ENCODE results near the gene MICALL2. TPM values are rescaled to one million over a fixed set of nuclear protein-coding genes. Genes with fewer than 3 reads are reported as not detected.

The MICALL2 gene
- total RNA-seq, 1 experiment from 2014 or later: 7.7 TPM

GRCh38 chr7:1412322-1413261 lies 46.7 kb downstream of the MICALL2 start:
- H3K27ac ChIP-seq: no peak overlapping the region
- no peaks in the 10 kb centered on the region for H3K9me3 ChIP-seq (replicated peaks)
- H3K4me3 ChIP-seq: no peak overlapping the region
- no peaks in the 10 kb centered on the region for H3K4me1 ChIP-seq (replicated peaks)
- no peaks in the 10 kb centered on the region for H3K36me3 ChIP-seq
- peaks cover 40% of the 10 kb centered on the region for H3K27me3 ChIP-seq (replicated peaks)
- peak; percentile 80 for DNase-seq (ENCODE audit: low read depth in 1 of 2, low spot score in 2 of 2)

GRCh38 chr7:1411414-1411813 lies 47.9 kb downstream of the MICALL2 start:
- Histone ChIP-seq H3K4me3 (no peak overlapping the region), H3K27ac (no peak overlapping the region), H3K4me1 (replicated peaks) (no peaks in the 10 kb centered on the region), H3K9me3 (replicated peaks) (no peaks in the 10 kb centered on the region), H3K27me3 (replicated peaks) (peaks cover 43% of the 10 kb centered on the region), H3K36me3 (no peaks in the 10 kb centered on the region)
- DNase-seq (ENCODE audit: low read depth in 1 of 2, low spot score in 2 of 2): peak in 1 of 2 experiments; percentile 44

- Histone ChIP-seq H3K36me3 (no peaks in the 10 kb centered on the region), H3K9me3 (replicated peaks) (no peaks in the 10 kb centered on the region), H3K4me1 (replicated peaks) (no peaks in the 10 kb centered on the region), H3K27me3 (replicated peaks) (peaks cover 47% of the 10 kb centered on the region), H3K27ac (no peak overlapping the region), H3K4me3 (no peak overlapping the region)
- peak in 1 of 2 experiments; percentile 38 for DNase-seq (ENCODE audit: low read depth in 1 of 2, low spot score in 2 of 2)
These were observed 48.3 kb downstream of the MICALL2 start for GRCh38 chr7:1410992-1411391.

- Histone ChIP-seq H3K36me3 (no peaks in the 10 kb centered on the region), H3K4me3 (no peak overlapping the region), H3K27ac (no peak overlapping the region), H3K27me3 (replicated peaks) (peaks cover 59% of the 10 kb centered on the region), H3K9me3 (replicated peaks) (no peaks in the 10 kb centered on the region), H3K4me1 (replicated peaks) (no peaks in the 10 kb centered on the region)
- no peak for DNase-seq (ENCODE audit: low read depth in 1 of 2, low spot score in 2 of 2)
These were observed 49.7 kb downstream of the MICALL2 start for GRCh38 chr7:1409555-1409954.

DNA sequence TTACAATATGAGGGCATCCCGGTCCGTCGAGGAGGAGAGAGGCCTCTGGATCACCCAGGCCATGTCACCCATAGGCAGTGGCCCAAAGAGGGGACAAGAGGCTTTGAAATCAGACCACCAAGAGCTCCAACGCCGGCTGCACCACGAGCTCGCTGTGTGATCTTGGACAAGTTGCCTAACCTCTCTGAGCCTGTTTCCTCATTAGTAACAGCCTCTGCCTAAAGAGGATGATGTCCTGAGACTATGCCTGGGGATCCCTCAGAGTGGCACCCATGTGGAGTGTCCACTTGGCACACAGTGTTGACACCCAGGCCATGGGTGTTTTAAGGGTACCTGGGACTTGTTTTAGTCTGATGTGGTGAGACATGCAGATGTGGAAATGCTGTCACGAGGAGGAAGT lies 50.8 kb downstream of the MICALL2 start:
- Histone ChIP-seq H3K27me3 (replicated peaks) (peaks cover 70% of the 10 kb centered on the region), H3K27ac (no peak overlapping the region), H3K4me1 (replicated peaks) (peaks cover 3% of the 10 kb centered on the region; the same call in 1 of the 2 replicates), H3K9me3 (replicated peaks) (no peaks in the 10 kb centered on the region), H3K36me3 (no peaks in the 10 kb centered on the region), H3K4me3 (no peak overlapping the region)
- no peak for DNase-seq (ENCODE audit: low read depth in 1 of 2, low spot score in 2 of 2)

GRCh38 chr7:1407892-1408291 lies 51.4 kb downstream of the MICALL2 start:
- H3K27me3 ChIP-seq (replicated peaks): peaks cover 75% of the 10 kb centered on the region
- H3K4me3 ChIP-seq: no peak overlapping the region
- no peaks in the 10 kb centered on the region for H3K36me3 ChIP-seq
- DNase-seq (ENCODE audit: low read depth in 1 of 2, low spot score in 2 of 2): no peak
- no peak overlapping the region for H3K27ac ChIP-seq
- peaks cover 3% of the 10 kb centered on the region; the same call in 1 of the 2 replicates for H3K4me1 ChIP-seq (replicated peaks)
- H3K9me3 ChIP-seq (replicated peaks): no peaks in the 10 kb centered on the region; the same call in 1 of the 2 replicates

- DNase-seq (ENCODE audit: low read depth in 1 of 2, low spot score in 2 of 2): no peak
- H3K4me3 ChIP-seq: no peak overlapping the region
- peaks cover 90% of the 10 kb centered on the region for H3K27me3 ChIP-seq (replicated peaks)
- H3K4me1 ChIP-seq (replicated peaks): peaks cover 3% of the 10 kb centered on the region; the same call in 1 of the 2 replicates
- no peaks in the 10 kb centered on the region for H3K36me3 ChIP-seq
- H3K27ac ChIP-seq: no peak overlapping the region
- H3K9me3 ChIP-seq (replicated peaks): peaks cover 9% of the 10 kb centered on the region
These were observed 54.2 kb downstream of the MICALL2 start for GRCh38 chr7:1404898-1405548.

DNA sequence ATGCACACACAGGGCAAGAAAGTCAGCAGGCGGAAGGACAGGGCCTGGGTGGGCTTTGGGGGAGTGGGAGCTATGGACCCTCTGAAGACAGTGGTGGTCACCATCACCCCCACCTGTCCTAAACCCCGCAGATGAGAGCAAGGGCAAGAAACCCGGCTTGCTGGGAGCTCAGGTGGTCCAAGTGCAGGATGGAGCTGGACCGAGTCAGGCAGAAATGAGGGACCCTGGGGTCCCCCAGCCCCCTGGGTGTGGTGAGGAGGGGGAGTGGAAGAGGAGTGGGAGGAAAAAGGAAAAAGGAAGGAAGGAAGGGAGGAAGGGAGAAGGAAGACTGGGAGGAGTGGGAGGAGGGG lies 54.8 kb downstream of the MICALL2 start:
- no peak overlapping the region for H3K4me3 ChIP-seq
- H3K4me1 ChIP-seq (replicated peaks): peaks cover 3% of the 10 kb centered on the region; the same call in 1 of the 2 replicates
- peaks cover 88% of the 10 kb centered on the region for H3K27me3 ChIP-seq (replicated peaks)
- H3K27ac ChIP-seq: no peak overlapping the region
- DNase-seq (ENCODE audit: low read depth in 1 of 2, low spot score in 2 of 2): no peak
- peaks cover 9% of the 10 kb centered on the region for H3K9me3 ChIP-seq (replicated peaks)
- H3K36me3 ChIP-seq: no peaks in the 10 kb centered on the region

DNA sequence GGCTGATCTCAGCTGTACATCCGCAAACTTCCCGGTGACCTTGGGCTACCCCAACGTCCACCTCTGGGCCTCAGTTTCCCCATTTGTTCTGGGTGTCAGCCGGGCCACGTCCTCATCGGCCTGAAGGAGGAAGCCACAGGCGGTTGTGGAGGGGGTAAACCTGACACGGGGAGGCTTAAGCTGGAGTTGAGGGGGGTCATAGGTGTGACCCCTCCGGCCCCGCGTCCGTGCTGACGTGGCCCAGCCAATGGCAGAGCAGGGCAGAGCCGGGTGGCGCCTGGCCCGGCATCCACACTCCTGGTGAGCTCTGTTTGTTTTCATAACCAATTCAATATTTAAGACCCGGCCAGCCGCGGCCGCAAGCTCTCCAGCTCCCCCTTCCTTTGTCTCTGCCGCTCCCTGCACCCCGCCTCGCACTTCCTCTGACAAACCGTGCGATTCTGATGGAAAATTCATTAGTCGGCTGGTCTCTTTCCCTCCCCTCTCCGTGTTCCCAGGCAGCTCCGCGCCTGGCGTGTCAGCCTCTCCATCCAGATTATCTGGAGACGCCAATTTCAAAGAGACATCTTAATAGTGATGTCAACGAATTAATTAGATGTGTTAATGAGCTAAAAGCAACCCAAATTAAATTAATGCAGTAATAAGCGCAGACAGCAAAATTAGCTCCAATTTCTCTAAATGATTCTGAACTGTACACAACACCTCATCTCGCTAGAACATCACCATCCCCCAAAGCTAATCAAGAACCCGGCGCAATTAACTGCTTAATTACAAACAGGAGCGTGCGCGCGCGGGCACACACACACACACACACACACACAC lies 55.4 kb downstream of the MICALL2 start:
- DNase-seq (ENCODE audit: low read depth in 1 of 2, low spot score in 2 of 2): peak; percentile 34 to 69
- Histone ChIP-seq H3K27ac (no peak overlapping the region), H3K4me1 (replicated peaks) (peaks cover 3% of the 10 kb centered on the region; the same call in 1 of the 2 replicates), H3K4me3 (no peak overlapping the region), H3K9me3 (replicated peaks) (peaks cover 9% of the 10 kb centered on the region), H3K27me3 (replicated peaks) (peaks cover 86% of the 10 kb centered on the region), H3K36me3 (no peaks in the 10 kb centered on the region)

- peaks cover 9% of the 10 kb centered on the region for H3K9me3 ChIP-seq (replicated peaks)
- H3K36me3 ChIP-seq: no peaks in the 10 kb centered on the region
- no peak overlapping the region for H3K27ac ChIP-seq
- peaks cover 3% of the 10 kb centered on the region; the same call in 1 of the 2 replicates for H3K4me1 ChIP-seq (replicated peaks)
- H3K27me3 ChIP-seq (replicated peaks): peaks cover 81% of the 10 kb centered on the region
- H3K4me3 ChIP-seq: no peak overlapping the region
- DNase-seq (ENCODE audit: low read depth in 1 of 2, low spot score in 2 of 2): peak in 1 of 2 experiments; percentile 41
These were observed 56.3 kb downstream of the MICALL2 start for GRCh38 chr7:1402791-1403637.

DNA sequence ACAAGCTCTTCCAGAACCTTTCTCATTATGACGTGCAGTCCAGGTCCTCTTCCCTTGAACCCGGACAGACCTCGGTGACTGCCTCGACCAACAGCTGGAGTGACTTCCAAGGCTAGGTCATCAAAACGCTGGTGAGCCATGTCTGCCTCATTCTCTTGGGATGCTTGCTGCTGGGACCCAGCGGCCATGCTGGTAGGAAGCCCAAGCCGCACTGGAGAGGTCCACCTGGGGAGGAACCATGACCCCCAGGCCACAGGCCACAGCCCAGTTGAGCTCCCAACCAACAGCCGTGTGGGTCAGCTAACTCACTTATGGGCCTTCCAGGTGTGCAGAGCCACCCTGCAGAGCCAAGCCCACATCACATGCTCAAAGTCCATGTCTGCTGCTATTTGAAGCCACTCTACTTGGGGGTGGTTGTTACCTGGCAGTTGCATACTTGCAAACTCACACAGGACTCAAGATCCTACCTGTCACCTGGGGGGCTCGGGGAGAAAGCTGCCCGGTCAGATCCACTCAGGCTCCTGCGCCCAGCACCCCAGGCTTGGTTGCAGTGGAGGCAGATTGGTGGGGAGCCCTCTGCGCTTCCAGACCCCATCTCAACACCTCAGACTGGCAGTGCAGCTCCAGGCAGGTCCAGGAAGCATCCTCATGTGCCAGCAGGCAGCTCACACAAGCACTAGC lies 57.0 kb downstream of the MICALL2 start:
- Histone ChIP-seq H3K4me1 (replicated peaks) (peaks cover 9% of the 10 kb centered on the region; the same call in 1 of the 2 replicates), H3K9me3 (replicated peaks) (peaks cover 9% of the 10 kb centered on the region), H3K27ac (no peak overlapping the region), H3K36me3 (no peaks in the 10 kb centered on the region), H3K4me3 (no peak overlapping the region), H3K27me3 (replicated peaks) (peaks cover 75% of the 10 kb centered on the region)
- DNase-seq (ENCODE audit: low read depth in 1 of 2, low spot score in 2 of 2): no peak

DNA sequence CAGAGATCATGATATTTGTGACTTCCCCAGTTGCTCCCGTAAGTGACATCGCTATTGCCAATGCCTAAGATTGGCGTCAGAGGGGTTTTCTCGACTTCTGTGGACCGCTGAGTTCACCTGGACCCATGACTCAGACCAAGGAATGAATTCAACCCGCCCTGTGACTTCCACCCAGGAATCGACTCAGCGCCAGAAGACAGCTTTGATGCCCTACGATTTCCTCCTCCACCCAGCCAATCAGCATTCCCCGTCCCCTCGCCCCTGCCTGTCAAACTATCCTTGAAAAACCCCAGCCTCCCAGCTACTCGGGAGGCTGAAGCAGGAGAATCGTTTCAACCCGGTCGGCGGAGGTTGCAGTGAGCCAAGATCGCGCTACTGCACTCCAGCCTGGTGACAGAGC lies 58.3 kb downstream of the MICALL2 start:
- Histone ChIP-seq H3K9me3 (replicated peaks) (peaks cover 9% of the 10 kb centered on the region), H3K27me3 (replicated peaks) (peaks cover 66% of the 10 kb centered on the region), H3K36me3 (no peaks in the 10 kb centered on the region), H3K27ac (no peak overlapping the region), H3K4me1 (replicated peaks) (peaks cover 9% of the 10 kb centered on the region; the same call in 1 of the 2 replicates), H3K4me3 (no peak overlapping the region)
- no peak for DNase-seq (ENCODE audit: low read depth in 1 of 2, low spot score in 2 of 2)
